Right renal cortex interstitium (tissue), 3 donors: ENCODE measurements around the gene BACH2. TPM values are rescaled to one million over a fixed set of nuclear protein-coding genes. Genes with fewer than 3 reads are reported as not detected.
"Not testable (repeated sequence)": the region's sequence is repeated elsewhere in the genome, so short reads cannot be mapped to it uniquely, and the experiment has no call there.

Source experiments
- DNase-seq, 3 donors: peaks; one replicate each; pipeline ENCODE4 v3.0.0-alpha.2; 2013; ENCODE audit warnings: low read depth in 3 of 3, low spot score in 2 of 3
- polyA plus RNA-seq, 3 donors: library from polyadenylated mRNA; unstranded; fragments of 120-200 nt; gene quantifications; one replicate each; pipeline ENCODE4 v1.2.1, GENCODE V29; 2013; ENCODE audit not compliant: insufficient read length in 3 of 3

Gene BACH2
- polyA plus RNA-seq, 3 donors = 9.1 to 11.3 (median 10.0) TPM

DNA sequence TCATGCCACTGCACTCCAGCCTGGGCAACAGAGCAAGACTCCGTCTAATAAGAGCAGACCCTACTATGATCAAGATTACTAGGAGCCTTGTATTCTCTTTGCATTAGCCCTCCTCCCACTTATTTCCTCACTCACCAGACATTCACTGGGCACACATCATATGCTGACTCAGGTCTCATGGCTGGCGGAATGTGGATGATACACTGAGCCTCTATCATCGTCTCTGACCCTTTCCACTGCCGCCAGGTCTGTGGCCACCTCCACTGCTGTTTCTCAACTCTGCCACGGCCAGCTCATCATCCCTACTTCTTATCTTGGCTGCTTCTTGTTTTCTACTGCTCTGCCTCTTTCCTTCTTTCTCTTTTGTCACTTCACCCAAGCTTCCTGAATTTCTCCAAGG lies 161.0 kb downstream of the BACH2 start:
- DNase-seq = no peak

DNA sequence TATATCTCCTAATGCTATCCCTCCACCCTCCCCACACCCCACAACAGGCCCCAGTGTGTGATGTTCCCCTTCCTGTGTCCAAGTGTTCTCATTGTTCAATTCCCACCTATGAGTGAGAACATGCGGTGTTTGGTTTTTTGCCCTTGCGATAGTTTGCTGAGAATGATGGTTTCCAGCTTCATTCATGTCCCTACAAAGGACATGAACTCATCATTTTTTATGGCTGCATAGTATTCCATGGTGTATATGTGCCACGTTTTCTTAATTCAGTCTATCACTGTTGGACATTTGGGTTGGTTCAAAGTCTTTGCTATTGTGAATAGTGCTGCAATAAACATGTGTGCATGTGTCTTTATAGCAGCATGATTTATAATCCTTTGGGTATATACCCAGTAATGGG lies 163.0 kb downstream of the BACH2 start:
- not testable (repeated sequence) for DNase-seq

DNA sequence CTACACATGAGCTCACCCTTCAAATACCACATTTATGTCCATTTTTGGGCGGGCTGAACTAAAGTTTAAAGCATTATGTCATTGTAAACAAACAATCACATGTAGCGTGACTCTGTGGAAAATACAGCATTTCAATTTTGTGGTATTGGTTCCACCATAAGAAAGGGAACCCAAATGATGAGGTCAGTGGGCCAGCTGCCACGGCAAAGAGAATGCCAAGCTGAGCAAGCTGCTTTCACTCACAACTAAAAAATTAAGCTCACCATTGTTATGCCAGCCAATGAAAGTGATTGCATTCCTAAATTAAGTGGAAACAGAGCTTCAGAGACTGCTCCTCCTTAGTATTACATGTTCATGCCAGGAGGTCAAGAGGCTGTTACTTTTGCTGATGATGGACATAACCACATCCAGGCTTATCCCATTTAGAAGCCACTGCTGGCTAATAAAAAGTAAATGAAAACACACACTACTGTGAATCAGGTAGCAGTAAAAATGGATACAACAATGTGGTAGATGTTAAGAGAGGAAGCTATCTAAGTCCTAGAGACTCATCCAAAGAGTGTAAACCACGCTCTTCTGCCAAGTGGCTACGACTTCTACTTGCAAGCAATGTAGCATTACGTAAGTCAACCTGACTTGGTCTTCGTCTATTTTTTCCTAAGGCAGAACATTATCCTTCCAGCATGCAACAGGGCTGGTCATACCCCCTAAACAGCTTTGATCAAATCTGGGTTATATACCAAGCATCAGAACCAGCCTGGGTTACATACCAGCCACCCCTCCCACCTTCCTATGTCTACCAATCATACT lies 164.8 kb downstream of the BACH2 start:
- DNase-seq = no peak

DNA sequence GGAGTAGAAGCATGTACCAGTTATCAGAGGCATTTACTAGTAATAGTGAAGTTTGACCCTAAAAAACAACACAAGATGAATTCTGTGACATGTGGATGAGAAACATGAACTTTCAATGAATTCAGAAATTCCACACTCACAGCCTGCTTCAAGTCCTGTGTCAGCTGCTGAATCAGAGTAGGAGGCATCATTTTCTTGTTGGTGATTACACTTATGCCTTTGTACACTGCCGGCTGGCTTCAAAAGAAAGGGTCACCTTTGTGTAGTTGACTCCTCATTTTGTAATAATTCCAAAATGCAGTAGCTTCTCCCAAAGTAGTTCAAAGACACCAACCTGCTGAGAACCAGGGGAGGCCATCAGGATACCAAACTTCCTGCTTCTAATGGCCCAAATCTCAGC lies 165.5 kb downstream of the BACH2 start:
- DNase-seq = no peak

DNA sequence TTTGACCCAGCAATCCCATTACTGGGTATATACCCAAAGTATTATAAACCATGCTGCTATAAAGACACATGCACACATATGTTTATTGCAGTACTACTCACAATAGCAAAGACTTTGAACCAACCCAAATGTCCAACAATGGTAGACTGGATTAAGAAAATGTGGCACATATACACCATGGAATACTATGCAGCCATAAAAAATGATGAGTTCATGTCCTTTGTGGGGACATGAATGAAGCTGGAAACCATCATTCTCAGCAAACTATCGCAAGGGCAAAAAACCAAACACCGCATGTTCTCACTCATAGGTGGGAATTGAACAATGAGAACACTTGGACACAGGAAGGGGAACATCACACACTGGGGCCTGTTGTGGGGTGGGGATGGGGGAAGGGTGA lies 168.0 kb downstream of the BACH2 start:
- not testable (repeated sequence) for DNase-seq

DNA sequence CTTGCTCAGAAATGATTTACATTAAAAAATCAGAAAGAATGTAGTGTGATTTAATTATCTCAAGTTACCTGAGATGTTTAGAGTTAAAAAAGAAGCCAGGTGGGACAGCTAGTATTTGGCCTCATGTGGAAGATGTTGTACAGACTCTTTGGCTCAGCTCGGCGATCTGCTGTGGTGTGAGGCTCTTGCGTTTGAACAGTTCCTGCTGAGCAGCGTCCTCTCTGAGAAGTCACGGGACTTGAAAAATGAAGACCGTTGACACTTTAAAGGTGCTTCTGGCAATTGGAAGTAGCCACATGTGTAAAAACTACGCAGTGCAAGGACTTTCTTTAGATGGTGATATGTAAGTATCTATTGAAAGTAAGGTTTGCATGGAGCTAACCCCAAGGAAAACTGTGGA lies 169.0 kb downstream of the BACH2 start:
- DNase-seq = no peak

DNA sequence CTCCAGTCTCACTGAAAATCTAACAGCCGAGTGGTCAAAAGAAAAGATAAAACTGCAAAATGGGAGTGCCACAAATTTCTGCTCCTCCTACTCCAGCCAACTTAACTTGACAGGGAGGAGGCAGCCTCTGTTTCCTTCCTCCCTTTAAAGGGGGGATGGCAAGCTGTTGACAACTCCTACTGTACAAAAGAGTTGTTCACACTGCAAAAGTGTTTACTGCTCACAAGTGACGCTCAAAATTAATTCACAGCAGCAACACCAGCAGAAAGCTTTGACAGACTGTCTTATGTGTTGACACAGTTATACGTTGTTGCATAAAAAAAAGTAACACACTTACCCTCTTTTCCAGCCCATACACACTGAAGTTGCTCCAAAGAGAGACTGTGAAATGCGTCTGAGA lies 169.8 kb downstream of the BACH2 start:
- no peak for DNase-seq

DNA sequence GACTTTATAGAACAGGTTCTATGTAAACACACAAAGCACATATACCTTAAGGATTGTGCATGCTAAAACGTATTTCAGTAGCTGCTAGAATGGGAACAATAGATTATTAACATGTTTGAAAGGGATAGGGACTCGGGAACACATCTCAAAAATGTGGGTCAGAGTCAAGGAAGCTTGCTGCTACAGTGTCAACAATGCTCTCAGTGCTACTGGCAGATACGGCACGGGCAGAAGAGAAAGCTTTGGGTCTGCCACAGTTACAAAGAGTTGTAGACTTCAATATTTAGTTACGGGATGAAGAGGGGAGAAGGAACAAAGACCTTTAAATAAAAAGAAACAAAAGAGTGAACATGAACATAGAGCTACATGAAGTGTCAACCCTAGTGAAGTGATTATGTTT lies 170.5 kb downstream of the BACH2 start:
- DNase-seq = no peak

DNA sequence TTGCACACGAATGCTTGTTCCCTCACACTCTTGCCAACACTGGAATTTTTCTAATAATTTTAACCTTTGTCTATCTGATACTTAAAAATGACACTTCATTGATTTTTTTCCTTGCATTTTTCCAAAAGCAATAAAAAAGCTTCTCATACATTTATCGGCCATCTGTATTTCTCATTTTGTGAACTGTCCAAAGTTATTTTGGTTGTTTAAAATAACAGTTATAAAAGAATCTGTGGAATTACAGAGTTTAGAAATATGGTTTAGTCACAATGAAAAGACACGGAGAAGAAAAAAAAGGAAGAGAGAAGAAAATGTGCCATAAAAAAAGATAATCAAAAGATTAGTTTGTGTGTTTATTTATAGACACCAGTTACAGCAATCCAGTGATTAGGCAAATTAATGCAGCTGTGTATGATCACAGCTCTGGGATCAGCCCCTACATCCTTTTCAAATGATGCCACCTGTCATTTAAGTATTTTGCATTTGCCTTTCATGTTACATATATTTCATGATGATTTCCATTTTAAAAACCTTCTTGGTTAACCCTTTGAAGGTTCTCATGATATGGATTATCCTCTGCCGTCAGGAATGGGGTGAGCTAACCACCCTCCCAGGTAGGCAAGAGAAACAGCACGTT lies 171.7 kb downstream of the BACH2 start:
- no peak for DNase-seq

DNA sequence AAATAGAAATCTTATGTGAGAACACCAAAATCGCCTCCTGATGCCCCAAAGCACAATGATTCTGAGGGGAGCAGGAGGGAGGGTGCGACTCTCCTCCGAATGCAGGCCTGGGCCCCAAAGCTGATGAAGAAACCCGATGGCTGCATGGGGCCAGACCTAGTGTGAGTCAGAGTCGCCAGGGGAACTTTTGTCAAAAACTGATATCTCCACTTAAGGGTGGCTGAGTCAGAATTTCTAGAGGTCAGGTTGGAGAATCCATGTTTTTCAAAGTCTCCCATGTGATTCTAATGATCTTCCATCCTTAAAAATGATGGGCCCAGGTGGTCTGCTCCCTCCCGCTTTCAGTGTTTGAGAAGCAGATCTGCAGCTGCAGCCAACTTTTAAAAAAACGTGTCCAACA lies 172.8 kb downstream of the BACH2 start:
- no peak for DNase-seq

DNA sequence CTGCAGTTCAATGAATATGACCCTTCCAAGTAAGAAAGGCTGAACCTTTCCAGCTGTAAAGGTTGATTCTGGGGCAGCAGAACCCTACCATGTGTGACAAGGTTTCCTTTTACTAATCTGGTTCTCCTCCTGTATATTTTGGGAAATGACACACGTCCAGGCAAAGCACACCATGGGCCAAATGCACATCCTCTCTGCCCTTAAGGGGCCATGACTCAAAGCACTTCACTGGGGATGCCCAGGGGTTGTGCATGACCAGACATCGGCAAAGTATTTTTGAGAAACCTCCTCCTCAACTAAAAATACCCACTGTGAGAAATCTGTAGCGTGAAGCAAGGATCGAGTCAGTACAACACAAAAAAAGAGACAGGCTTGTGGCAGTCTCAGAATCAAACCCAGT lies 174.7 kb downstream of the BACH2 start:
- DNase-seq = no peak

DNA sequence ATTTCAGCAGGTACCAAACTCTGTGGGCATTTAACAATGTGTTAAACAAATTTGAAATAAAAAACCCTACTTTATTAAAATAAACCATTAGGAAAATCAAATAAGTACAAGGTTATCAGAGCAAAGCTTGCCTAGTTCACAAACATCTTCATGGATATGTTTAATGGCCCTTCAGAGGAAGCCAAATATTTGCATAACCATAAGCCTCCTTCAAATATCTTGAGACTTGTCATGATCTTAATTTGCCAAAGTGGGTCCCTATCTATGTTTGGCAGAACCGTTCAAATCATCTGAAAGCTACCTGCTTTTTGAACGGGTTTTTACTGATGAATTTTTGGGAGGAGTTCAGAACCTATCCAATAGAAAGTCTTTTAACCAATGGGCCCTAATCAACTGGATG lies 176.3 kb downstream of the BACH2 start:
- no peak for DNase-seq

DNA sequence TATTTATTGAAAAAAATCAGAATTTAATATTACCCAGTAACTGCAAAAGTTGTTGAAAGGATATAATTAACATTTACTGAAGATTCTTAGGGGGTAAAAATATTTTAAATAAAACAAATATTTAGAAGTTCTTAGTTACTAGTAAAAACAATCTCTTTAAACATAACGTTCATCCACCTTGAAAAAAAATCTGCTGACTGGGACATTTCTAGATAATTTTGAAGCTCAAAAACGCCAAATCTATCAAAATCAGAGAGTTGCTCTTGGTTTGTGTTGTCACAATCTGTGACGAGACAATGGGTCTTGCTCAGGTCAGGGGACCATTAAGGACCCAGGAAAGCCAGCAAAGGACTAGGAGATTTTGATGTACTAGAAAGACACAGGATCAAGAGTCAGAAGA lies 177.0 kb downstream of the BACH2 start:
- DNase-seq = no peak

DNA sequence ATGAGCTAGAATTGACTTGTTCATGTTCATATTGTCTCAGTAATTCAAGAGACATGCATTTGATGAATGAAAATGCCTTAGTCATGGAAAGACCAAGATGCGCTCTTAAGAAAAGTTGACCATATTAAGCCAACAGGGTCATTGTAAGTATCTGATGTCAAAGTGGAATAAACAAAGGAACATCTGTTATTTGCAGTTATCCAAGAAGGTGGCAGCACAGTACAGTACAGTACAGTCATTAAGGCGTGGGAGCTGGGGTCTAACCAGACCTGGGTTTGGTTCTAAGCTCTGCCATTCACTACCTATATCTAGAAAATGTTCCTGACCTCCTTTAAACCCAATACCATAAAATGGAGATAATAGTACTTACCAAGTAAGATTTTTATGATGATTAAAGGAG lies 178.1 kb downstream of the BACH2 start:
- no peak for DNase-seq

DNA sequence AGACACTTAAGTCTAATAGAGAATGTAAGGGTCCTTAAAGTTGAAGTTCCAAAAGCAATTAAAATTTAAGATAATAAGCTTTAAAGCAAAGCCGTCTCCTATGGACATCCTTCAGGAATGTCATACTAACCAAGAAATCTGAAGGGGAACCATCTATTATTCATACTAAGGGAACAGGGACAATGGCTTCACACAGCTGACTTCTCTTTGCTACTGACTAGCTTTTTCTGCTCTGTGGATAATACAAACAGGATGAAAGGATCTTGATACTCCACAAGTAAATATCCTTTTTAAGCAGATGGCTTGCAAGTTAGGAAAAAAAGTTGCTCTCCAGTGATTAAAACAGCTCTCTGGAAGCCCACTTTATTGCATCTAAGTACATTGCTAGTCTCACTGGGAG lies 178.6 kb downstream of the BACH2 start:
- DNase-seq = no peak

DNA sequence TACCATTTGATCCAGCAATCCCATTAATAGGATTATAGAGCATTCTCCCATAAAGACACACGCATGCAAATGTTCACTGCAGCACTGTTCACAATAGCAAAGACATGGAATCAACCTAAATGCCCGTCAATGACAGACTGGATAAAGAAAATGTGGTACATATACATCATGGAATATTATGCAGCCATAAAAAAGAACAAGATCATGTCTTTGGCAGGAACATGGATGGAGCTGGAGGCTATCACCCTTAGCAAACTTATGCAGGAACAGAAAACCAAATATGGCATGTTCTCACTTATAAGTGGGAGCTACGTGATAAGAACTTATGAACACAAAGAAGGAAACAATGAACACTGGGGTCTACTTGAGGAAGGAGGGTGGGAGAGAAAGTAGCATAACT lies 180.5 kb downstream of the BACH2 start:
- not testable (repeated sequence) for DNase-seq

DNA sequence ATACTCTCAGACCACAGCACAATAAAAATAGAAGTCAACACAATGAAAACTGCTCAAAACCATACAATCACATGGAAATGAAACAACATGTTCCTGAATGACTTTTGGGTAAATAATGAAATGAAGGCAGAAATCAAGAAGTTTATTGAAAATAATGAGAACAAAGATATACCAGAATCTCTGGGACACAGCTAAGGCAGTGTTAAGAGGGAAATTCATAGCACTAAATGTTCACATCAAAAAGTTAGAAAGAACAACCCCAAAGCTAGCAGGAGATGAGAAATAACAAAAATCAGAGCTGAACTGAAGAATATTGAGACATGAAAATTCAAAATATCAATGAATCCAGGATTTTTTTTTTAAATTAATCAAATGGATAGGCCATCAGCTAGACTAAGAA lies 183.3 kb downstream of the BACH2 start:
- DNase-seq = no peak

DNA sequence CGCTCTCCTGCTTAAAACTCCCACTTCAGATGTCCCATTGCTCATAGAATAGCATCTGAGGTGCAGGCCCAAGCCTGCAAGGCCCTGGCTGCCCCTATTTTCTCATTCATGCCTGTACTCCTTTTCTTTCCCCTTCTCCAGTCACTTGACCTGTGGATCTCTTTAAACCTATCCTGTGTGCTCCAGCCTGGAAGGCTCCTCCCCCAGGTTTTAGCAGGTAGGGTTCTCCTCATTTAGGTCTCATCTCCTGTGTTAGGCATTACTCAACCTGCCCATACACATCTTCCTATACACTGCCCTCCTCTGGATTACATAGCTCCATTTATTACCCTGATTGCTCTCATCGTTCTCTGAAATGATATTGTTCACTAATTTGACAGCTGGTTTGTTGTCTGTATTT lies 185.3 kb downstream of the BACH2 start:
- no peak for DNase-seq

DNA sequence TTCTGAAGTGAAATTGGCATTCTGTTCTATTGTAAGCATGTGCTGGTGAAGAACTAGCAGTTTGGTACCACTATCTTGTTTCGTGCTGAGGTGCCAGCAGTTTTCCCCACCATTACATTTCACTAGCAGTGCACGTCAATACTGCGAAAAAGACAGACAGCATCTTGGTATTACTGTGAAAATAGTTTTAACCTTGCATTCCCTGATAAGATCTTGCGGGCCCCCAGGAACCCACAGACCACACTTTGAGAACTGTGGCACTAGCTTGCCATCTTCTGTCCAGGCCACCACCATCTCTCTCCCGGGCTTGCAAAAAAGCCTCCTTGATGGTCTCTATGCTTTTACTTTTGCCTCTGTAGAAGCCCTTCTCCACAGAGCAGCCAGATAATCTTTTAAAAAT lies 185.7 kb downstream of the BACH2 start:
- no peak for DNase-seq

DNA sequence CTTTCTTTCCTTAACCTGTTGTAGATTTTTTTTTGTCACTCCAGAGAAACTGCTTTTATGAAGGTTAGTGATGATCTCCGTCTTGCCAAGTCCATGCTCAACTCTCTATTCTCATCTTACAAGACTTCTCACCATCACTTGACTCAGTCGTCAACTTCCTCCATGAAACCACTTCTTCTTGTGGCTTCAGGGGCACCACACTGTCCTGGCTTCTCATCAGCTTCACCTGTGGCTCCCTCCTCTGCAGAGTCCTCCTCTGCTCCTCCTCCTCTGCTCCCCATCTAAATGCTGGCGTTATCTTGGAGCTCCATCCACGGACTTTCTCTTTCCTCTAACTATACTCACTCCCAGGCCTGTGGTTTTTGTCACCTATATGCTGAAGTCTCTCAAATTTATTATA lies 187.5 kb downstream of the BACH2 start:
- DNase-seq = no peak

DNA sequence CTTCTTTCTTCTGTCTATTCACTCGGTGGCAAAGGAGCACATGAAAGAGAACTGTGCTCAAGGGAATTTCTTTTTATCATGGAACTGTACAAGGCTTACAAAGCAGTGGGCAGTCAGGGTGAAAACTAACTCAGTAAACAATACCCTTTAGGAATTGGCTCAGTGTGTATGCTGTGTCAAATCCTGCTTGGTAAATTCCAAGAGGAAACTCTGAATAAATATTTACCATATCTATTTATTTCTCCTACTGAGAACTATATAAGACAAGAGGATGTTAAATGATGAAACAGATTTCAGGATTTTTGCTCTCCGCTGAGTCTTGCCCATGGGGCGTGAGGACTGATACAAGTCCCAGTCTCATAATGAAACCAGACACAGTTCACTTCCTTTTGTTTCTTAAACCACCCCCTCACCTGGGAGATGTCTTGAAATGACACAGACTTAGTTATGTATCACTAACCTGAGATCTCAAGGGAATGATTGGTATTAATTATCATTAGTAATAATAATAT lies 188.8 kb downstream of the BACH2 start:
- DNase-seq = no peak

DNA sequence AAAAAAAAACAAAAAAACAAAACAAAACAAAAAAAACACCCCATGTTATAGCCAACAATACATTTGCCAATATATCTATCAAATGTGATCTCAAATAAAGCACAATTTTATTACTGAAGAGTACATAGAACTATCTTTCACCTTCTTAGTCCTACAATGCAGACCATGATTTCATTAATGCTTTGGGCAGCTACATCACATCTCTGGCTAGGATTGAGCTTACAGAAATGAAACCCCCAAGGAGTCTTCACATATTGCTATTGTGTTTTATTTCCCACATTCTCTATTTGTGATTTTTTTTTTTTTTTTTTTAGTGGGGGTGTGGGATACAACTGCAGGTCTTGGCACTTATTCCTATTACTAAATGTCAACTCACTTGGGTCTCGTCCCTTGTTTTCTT lies 189.3 kb downstream of the BACH2 start:
- DNase-seq = no peak
